Hematopoietic multipotent progenitor cell treated with erythropoietin and hydrocortisone succinate and interleukin-3 and kit ligand, for 4 days (in vitro differentiated cells): ENCODE results near the gene APC2.
"Not testable (repeated sequence)": the region's sequence is repeated elsewhere in the genome, so short reads cannot be mapped to it uniquely, and the experiment has no call there.

Experiments
- DNase-seq: peaks from one replicate; pipeline ENCODE4 v3.0.0-alpha.2; 2015

Gene APC2

DNA sequence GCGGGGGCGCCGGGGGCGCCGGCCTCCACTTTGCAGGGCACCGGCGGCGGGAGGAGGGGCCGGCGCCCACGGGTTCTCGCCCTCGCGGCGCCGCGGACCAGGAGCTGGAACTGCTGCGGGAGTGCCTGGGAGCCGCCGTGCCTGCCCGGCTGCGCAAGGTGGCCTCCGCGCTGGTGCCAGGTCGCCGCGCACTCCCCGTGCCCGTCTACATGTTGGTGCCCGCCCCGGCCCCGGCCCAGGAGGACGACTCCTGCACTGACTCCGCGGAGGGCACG is 17.2 kb downstream of the APC2 start:
- no peak for DNase-seq

DNA sequence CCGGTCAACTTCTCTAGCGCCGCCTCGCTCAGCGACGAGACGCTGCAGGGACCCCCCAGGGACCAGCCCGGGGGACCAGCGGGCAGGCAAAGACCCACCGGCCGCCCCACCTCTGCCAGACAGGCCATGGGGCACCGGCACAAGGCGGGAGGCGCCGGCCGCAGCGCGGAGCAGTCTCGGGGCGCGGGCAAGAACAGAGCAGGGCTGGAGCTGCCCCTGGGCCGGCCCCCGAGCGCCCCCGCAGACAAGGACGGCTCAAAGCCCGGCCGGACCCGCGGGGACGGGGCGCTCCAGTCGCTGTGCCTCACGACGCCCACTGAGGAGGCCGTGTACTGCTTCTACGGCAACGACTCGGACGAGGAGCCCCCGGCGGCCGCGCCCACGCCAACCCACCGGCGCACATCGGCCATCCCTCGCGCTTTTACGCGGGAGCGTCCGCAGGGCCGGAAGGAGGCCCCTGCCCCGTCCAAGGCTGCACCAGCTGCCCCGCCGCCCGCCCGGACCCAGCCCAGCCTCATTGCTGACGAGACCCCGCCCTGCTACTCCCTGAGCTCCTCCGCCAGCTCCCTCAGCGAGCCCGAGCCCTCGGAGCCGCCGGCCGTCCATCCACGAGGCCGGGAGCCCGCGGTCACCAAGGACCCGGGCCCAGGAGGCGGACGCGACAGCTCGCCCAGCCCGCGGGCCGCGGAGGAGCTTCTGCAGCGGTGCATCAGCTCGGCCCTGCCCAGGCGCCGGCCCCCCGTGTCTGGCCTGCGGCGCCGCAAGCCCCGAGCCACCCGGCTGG is 17.8 kb downstream of the APC2 start:
- no peak for DNase-seq

DNA sequence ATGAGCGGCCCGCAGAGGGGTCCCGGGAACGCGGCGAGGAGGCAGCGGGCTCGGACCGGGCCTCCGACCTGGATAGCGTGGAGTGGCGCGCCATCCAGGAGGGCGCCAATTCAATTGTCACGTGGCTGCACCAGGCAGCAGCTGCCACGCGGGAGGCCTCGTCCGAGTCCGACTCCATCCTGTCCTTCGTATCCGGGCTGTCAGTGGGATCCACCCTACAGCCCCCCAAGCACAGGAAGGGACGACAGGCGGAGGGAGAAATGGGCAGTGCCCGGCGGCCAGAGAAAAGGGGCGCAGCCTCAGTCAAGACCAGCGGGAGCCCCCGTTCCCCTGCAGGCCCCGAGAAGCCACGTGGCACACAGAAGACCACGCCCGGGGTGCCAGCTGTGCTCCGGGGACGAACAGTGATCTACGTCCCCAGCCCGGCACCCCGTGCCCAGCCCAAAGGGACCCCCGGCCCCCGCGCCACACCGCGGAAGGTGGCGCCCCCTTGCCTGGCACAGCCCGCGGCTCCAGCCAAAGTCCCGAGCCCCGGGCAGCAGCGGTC is 18.4 kb downstream of the APC2 start:
- no peak for DNase-seq

DNA sequence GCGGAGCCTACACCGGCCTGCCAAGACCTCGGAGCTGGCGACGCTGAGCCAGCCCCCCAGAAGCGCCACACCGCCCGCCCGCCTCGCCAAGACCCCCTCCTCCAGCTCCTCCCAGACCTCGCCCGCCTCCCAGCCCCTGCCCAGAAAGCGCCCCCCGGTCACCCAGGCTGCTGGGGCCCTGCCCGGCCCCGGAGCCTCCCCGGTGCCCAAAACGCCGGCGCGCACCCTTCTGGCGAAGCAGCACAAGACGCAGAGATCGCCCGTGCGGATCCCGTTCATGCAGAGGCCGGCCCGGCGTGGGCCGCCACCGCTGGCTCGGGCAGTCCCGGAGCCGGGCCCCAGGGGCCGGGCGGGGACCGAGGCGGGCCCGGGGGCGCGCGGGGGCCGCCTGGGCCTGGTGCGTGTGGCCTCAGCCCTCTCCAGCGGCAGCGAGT is 18.9 kb downstream of the APC2 start:
- peak; percentile 71 for DNase-seq

DNA sequence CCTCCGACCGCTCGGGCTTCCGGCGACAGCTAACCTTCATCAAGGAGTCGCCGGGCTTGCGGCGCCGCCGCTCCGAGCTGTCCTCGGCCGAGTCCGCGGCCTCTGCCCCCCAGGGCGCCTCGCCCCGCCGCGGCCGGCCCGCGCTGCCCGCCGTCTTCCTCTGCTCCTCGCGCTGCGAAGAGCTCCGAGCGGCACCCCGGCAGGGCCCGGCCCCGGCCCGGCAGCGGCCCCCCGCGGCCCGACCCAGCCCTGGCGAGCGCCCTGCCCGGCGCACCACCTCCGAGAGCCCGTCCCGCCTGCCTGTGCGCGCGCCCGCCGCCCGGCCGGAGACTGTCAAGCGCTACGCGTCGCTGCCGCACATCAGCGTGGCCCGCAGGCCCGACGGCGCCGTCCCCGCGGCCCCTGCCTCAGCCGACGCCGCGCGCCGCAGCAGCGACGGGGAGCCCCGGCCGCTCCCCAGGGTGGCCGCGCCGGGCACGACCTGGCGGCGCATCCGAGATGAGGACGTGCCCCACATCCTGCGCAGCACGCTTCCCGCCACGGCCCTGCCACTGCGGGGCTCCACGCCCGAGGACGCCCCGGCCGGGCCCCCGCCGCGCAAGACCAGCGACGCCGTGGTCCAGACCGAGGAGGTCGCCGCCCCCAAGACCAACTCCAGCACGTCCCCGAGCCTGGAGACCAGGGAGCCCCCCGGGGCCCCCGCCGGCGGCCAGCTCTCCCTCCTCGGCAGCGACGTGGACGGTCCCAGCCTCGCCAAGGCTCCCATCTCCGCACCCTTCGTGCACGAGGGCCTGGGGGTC is 19.5 kb downstream of the APC2 start:
- no peak for DNase-seq

DNA sequence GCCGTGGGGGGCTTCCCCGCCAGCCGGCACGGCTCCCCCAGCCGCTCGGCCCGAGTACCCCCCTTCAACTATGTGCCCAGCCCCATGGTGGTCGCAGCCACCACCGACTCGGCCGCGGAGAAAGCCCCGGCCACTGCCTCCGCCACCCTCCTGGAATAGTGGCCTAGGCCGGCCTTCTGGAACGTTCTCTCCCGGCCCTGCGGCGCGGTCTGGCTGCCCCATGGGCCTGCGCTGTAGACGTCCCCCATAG is 20.1 kb downstream of the APC2 start:
- DNase-seq, result no peak

DNA sequence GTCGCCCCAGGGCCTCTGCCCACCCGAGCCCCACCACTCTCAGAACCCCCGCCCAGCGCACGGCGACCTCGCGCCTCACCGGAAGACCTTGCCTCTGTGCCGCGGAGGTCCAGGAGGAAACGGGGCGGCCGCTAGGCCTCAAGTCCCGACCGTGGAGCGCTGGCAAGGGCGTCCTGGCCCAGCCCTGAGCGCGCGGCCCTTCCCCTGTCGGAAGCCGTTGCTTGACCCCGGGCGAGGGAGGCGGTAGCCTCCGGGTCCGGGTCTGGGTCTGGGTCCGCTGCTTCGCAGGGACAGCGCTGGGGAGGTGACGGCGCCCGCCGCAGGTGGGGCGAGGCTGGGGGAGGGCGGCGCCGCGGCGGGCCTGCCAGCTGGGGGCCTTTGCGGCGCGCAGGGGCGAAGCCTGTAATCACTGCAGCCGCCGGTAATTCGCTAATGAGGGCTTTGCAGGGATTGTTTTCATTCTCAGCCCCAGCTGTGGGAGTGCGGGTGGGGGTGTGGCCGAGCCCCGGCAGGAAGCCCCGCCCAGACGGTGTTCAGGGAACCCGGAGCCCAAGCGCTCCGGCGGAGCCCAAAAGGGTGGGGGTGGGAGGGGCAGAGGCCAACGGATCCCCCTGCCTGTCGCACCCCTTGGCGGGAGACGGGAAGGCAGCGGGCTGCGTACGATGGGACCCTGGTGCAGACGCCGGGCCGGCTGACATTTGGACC is 20.5 kb downstream of the APC2 start:
- DNase-seq, result peak; percentile 55

DNA sequence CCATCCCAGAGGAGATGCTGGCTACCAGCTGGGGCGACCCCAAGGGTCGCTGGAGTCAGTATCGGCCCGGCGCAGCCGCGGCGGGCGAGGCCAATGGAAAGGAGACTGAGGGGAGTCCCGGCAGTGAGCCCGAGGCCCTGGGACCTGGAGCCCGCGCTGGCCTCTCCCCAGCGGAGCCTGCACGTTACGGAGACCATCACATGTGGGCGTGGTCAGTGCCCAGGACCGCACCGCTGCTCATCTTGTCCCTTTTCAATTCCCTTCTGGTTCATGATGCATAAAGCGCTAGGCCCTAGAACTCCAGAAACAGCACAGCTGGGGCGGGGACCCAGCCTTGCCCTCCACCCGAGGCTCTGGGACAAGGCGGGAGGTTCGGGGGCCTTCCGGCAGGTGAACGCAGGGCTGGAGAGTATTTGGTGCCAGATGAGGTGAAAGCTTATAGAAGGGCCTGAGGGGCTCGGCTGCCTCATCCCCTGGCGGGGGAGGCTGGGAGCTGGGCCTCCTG is 21.1 kb downstream of the APC2 start:
- DNase-seq, result peak; percentile 49

DNA sequence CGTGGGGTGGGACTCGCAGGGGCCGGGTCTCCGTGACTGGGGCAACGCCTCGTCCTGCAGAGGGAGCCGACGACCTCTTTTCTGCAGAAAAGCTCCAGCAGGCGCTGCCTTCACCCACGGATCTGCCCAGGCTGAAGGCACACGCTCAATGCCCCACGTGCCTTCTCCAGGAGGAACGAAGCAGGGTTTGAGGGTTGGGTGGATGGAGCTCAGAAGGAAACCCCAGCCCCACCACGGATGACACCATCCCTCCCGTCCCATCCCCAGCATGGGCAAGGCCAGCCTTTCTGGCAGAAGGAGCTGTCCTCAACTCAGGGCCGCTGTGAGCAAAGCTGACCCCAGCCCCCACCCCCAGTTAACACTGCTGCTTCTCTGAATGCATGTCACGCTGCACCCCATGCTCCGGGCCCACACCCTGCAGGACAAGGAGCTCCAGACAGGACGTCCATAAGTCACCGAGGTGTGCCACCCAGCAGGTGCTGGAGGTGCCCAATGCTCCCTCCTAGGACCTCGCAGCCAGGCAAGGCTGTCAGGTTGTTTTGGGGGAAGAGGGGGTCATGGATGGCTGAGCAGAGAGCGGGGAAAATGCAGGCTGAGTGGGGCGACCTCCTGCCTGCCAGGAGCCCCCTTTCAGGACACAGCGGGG is 21.7 kb downstream of the APC2 start:
- DNase-seq, result peak; percentile 56

DNA sequence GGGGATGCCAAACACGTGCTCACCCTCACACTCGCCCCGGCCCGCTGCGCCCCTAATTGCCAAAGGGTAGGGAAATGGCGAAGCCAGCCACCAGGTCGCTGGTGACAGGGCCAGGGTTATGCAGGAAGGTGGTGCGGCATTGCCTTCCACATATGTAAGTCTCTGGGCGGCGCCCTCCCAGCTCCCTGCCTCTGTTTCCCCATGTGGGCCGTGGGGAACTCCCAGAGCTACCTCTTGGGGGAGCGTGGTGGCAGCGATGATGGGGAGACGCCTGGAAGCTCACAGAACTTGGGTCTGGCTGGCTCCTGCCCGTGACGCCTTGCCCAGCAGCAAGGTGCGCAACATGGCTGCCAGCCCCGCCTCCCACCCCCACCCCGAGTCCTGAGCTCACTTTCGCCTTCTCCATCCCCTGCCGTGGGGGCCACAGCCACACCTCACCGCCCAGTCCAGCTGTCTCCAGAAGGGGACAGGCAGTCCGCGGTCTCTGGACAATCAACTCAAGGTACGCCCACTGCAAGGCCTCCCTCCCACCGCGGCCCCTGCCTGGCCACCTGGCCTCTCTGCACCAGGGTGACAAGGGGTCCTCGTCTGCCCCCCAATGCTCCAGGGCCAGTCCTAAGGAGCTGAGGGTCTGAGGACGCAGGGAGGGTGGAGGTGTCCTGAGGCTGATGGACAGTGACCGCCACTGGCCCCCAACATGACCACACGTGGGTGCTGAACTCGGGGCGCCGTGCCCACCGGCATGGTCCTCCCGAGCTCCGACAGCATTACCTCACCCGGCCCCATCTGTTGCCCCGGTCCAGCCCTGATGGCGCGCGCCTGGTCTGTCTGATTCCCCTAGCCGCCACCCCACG is 22.5 kb downstream of the APC2 start:
- DNase-seq, result no peak

DNA sequence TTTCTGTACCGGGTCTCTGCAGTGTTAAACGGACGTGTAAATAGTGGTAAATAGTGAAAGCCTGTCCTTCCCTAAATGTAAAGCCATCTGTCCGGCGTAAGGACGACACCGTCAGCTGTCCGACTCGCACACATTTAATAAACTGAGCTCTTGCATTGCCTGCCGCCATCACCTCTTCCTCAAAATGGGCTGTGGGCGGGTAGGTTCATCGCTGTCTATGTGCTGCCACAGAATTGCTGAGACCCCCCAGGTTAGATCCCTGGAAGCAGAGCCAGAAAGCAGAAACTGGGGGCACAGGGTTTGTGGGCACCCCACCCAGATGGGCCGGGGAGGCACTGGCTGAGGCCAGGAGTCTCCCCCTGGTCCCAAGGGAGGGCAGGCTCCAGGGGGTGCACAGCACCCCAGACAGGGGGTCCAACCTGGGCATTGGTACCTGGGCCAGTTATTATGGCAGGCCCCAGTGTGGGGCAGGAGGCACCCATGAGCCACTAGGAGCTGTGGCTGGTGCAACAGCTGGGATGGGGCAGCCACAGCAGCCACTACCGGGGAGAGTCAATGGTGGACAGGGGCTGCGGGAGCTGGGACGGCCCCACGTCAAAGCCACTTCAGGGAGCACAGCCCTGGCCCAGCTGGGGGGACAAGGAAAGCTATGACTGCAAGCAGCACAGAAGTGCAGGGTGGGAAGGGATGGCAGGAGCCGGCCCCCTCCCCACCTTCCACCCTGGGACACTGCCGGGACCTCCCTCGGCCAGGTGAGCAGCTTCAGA is 23.3 kb downstream of the APC2 start:
- DNase-seq, result no peak

DNA sequence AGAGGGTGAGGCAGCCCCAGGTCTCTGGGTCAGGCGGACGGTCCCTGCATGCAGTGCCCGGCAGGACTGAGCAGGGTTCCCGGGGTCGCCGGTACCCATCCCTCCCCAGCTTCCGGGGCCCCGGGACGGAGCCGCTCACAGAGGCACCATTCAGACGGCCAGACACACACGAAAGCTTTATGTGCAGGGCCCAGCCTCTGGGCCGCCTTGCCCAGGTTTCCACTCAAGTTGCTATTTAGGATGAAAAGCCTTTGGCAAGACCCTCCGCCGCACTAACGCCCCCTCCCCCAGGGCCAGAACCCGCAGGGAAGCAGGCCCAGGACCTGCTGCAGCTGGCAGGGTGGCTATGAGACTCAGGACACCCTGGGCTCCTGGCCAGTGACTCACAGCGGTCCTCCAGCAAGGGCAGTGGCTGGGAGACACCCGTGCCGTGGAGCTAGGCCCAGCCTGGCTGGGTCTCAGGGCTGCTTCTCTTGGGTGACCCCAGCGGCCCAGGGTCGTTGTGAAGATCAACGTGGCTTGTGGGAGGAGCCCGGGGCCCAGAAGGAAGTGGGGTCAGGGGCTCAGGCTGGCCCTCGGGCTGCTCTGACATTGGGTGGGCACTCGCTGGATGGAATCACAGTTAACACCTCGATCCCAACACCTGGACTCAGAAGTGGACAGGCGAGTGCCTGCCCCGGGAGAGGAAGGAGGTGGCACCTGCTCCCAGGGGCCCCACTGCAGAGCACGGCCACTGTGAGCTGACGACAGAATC is 24.3 kb downstream of the APC2 start:
- no peak for DNase-seq

DNA sequence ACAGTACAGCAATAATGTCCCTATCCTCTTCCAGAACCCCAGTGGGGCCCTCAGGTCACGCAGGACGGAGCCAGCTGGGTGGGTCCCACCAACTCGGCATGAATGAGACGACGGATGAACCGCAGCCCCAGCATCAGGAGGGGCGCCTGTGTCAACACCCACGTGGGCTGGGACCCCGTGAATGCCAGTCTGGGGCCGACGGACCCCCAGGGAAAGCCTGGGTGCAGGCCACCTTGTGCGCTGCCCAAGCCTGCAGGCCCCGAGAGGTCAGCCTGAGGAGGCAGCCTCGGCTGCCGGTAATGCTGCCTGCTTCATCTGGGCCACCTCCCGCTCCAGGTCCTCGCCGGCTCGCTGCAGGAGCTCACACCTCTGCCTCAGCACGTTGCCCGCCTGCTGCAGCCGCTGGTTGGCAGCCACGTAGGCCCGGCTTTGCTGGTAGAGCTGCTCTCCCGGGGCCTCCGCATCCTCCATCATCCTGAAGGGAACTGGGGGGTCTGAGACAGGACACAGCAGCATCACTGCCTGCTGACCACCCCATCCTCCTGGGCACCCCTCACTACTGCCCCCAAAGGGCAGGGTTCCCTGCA is 24.9 kb downstream of the APC2 start:
- no peak for DNase-seq

DNA sequence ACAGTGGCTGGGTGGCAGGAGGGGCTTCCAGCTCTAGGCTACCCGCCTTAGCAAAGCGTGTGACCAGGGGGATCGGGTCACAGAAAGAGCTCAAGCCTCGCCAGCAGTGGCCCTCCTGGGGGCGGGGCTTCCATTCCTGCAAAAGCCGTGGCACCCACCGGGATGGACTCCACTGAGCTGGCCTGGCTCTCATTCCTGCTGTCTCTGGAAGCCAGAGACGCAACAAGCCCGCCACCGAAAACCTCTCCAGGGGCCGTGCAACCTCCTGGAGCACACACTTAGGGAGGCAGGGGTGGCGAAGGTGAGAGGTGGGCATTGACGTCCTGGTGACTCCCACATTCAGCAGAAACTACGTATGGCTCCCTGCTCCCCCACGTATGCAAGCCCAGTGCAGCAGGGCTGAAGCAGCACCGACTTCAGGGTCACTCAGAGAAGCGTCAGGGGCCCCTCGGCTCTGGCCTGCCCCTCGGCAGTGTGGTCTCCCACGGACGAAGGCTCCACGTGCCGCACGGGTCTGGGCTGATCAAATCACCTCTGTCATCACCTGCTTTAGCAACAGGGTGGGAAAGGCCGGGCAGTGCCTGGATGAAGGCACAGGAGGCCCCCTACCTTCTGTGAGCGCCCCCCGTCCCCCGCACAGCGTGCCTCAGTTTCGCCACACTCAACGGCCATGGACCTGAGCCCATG is 26.0 kb downstream of the APC2 start:
- DNase-seq, result no peak

DNA sequence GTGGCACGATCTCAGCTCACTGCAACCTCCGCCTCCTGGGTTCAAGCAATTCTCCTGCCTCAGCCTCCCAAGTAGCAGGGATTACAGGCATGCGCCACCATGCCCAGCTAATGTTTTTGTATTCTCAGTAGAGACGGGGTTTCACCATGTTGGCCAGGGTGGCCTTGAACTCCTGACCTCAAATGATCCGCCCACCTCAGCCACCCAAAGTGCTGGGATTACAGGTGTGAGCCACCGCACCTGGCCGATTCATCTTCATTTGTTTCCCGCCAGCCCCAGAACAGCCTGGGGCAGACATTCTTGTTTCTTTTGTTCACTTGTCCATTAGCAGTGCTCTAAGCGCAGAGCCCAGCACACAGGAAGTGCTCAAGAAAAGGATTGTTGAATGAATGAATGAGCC is 27.1 kb downstream of the APC2 start:
- not testable (repeated sequence) for DNase-seq

DNA sequence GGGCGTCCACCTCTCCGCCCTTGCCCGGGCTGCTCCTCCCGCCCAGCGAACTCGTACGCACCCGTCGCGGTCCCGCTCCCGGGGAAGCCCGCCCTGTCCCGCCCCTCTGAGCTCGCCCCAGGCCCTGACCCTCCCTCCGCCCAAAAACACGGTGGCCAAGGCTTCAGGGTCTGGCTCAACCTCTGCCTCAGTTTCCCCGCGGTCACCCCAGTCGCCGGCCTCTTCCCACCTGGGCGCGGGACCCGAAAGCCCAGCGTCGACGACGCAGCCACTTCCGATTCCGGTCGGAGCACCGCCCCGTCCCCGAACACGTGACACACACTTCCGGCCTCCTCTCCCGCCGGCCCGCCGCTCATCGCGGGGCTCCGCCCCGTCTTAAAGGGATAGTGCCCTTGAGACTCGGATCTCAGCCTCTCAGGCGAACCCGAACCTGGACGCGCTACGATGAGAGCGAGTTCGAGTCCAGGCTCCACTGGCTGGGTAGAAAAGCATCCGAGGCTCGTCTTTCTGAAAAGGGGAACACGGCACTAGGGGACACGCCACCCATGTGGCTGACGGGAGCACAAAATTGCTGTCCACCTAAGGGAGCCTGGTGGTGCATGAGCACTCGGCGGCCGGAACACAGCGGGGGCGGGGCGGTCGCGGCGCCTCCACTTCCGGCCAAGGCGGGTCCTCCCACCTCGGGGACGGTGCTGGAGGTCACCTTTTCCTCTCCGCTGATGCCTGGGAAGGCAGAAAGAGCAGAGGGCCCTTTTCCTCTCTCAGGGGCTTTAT is 29.2 kb downstream of the APC2 start, which contains the start of gene C19orf25:
C19orf25 (minus strand) TSS at position 282 of the 774 bp plus-strand sequence. CDS start 312 bp downstream, outside the sequence.
- DNase-seq, result peak; percentile 98

DNA sequence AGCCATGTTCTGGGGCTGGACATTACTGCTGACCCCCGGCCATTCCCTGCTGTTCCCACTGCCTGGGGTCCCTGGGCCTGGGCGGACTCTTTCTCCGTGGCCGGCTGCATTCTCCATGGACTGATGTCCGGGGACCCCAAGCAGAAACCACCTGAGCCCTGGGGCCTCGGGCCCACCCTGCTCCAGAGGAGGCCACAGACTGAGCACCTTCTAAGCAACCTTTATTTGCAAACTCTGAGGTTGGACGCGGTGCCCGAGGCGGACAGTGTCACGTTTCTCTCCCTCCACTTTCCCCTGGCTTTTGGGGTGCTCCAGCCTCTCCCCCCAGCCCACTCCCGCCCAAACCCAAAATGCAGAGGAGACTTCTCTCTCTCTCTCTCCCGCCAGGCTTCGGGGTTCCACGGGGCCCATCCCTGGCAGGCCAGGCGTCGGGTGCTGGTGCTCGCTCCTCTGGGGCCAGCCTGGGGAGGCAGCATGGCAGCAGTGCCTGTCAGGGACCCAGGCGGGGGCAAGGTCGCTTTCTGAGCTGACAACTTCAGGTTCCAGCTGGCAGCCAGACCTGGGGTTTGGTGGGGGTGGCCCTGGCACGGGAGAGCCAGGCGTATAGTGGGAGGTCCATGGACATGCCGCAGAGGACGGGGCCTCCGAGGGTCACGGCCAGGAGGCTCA is 31.4 kb downstream of the APC2 start:
- DNase-seq, result no peak

DNA sequence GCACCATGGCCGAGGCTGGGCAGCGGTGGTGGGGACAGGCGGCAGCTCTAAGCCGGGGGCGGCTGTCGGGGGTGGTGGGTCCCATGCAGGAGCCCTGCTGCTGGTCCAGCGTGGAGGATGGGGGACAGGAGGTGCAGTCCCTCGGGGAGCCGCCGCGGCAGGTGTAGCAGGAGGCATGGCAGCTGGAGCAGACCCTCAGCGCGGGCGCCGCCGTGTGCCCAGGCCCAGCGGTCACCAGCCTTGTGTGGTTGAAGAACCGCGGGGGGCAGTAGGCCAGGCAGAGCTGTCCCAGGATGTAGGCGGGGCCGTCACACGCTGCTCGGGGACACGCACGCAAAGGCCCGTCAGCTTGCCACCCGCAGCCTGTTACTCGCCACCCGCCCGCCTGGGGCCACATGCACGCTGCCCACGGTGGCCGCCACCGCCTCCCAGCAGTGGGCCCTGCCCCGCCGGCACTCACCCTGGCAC is 32.0 kb downstream of the APC2 start:
- DNase-seq, result no peak
